ENCODE results near the gene SLC25A48.

The SLC25A48 gene

DNA sequence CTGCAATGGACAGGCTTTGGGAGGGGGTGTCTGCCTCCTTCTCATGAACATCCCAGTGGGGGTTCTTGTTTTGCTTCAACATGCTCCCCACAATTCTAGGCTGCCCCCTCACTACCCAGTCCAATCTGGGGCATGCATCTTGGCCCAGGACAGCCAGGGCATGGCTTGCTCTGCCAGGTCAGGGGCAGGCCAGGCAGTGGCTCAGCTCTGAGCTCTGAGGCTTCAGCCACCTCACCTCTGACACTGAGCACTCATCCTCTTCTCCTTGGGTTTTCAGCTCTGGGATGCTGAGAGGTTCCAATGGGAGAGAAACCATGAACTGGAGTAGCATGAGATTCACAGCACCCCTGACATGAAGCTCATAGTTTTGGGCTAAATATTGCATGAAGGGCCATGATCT, 11.8 kb downstream of the SLC25A48 start:
- no peak for DNase-seq (ENCODE audit: low read depth)
- TF ChIP-seq, protein P1, sequence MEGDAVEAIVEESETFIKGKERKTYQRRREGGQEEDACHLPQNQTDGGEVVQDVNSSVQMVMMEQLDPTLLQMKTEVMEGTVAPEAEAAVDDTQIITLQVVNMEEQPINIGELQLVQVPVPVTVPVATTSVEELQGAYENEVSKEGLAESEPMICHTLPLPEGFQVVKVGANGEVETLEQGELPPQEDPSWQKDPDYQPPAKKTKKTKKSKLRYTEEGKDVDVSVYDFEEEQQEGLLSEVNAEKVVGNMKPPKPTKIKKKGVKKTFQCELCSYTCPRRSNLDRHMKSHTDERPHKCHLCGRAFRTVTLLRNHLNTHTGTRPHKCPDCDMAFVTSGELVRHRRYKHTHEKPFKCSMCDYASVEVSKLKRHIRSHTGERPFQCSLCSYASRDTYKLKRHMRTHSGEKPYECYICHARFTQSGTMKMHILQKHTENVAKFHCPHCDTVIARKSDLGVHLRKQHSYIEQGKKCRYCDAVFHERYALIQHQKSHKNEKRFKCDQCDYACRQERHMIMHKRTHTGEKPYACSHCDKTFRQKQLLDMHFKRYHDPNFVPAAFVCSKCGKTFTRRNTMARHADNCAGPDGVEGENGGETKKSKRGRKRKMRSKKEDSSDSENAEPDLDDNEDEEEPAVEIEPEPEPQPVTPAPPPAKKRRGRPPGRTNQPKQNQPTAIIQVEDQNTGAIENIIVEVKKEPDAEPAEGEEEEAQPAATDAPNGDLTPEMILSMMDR (IDR thresholded peaks at IDR 0.05; ENCODE audit: control insufficient read depth, extremely low read depth, insufficient read depth) = no peak
- H3K4me3 ChIP-seq (ENCODE audit: low read depth, low read length) = no peak overlapping the region

DNA sequence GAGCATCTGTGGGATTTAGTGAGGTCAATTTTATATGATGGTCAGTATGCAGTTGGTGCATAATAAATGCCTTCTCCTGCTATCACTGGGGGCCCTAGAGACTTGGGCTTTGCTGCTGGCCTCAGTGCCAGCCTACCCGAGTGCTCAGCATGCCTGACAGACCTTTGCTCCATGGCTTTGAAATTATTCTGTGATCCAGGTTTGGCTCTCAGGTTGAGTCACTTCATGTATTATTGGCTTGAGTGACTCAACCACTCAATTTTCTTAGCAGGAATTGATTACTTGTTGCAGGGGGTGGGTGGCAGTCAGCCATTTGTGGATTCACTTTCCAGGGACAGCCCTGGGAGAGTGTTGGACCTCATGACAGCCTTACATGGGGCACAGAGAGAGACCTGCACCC, 13.5 kb downstream of the SLC25A48 start:
- H3K4me3 ChIP-seq (ENCODE audit: low read depth, low read length) = no peak overlapping the region
- TF ChIP-seq, protein P1 (IDR thresholded peaks at IDR 0.05; ENCODE audit: control insufficient read depth, extremely low read depth, insufficient read depth) = no peak
- no peak for DNase-seq (ENCODE audit: low read depth)

DNA sequence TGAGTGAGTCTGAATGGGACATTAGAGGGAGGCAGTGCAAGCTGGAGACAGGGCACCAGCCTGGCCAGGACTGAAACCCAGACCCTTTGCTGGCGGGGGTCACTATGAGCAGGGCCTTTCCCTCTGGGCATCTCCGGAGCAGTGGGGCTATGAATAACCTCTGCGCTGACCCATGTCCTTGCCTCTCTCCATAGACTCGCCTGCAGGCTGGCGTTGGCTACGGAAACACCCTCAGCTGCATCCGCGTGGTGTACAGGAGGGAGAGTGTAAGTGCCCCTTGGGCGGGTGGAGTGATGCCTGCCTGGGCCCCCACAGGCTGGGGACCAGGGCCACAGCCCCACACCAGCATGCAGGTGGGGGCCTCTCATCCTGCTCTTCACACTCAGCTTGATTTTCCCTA, 15.8 kb downstream of the SLC25A48 start:
- no peak for DNase-seq (ENCODE audit: low read depth)
- H3K4me3 ChIP-seq (ENCODE audit: low read depth, low read length) = no peak overlapping the region
- TF ChIP-seq, protein P1 (IDR thresholded peaks at IDR 0.05; ENCODE audit: control insufficient read depth, extremely low read depth, insufficient read depth) = no peak

DNA sequence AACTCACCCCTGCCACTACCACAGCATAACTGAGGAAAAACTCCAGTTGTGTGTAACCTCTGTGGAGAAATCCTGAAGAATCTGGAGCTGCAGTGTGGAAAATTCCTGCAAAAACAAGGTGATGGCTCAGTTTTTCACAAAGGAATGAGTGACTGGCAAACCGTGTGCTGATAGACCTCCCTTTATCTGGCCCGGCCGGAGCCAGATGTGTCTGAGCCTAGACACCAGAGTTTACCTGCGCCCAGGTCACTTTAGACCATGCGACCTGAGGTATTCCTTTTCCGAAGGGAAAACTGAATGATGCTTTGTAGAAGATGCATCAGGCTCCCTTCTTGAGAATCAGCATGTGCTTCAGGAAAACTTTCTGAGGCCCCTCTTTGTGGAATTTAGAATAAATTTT, 16.2 kb downstream of the SLC25A48 start:
- DNase-seq (ENCODE audit: low read depth) = no peak
- TF ChIP-seq, protein P1 (IDR thresholded peaks at IDR 0.05; ENCODE audit: control insufficient read depth, extremely low read depth, insufficient read depth) = no peak
- H3K4me3 ChIP-seq (ENCODE audit: low read depth, low read length) = no peak overlapping the region

DNA sequence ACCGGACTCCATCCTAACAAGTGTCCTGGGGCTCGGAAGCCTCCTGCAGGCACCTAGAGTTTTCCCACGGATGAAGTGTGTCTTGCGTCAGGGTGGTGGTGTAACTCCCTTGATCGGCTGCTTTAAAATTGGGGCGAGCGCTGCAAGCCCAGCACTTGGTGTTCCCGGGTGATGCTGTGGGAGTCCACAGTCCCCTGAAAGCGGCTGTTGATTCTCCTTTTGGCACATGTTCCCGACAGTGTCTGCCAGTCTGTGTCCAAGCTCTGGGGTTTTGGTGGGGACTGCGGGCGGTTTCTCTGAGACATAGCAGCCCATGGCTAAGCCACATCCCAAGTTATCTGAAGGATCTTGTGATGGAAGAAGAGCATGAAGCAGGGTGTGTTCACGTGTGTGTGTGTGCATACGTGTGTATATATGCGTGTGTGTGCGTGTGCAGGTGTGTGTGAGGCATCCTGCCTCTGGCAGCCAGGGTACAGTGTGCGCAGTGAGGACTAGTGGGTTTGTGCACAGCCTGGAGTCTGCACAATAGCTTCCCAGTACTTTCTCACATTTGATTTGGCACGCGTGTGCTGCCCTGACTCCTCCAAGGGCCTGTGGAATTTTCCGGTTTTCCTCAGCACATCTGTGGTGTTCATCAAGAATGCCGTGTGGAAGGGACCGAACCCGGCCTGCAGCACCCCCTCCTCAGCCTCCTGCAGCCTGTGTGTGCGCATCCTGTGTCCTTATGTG, 16.9 kb downstream of the SLC25A48 start:
- no peak for DNase-seq (ENCODE audit: low read depth)
- no peak overlapping the region for H3K4me3 ChIP-seq (ENCODE audit: low read depth, low read length)
- TF ChIP-seq, protein P1 (IDR thresholded peaks at IDR 0.05; ENCODE audit: control insufficient read depth, extremely low read depth, insufficient read depth) = no peak

DNA sequence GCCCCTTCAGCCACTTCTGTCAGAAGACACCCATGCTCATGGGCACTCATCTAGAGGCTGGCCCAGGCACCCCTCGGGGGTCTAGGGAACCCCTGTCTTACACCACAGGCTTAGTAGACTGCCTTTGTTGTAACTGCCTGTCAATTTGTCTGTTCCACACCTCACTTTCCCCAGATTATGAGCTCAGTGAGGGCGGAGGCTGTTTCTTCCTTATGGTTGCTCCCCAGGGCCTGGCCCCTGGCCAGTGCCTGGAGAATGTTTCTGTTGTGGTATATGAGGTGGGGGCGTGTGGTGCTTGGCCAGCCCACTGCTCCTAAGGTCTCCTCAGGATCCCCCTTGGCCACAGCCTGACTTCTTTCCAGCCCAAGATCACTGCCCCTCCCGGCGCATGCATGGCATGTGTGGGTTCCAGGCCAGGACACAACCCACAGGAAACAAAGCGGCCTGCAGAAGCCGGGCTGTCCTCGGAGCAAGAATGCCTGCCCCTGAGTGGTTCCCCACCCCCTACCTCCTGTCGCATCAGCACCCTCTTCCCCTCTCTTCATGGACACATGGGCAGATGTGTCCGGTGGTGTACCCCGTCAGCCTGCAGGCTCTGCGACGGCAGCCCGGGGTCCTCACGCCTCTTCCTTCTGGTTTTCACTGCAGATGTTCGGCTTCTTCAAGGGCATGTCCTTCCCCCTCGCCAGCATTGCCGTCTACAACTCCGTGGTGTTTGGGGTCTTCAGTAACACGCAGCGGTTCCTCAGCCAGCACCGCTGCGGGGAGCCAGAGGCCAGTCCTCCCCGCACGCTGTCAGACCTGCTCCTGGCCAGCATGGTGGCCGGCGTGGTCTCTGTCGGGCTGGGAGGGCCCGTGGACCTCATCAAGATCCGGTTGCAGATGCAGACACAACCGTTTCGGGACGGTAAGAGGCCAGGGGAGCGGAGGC, 17.7 kb downstream of the SLC25A48 start:
- H3K4me3 ChIP-seq (ENCODE audit: low read depth, low read length) = no peak overlapping the region
- TF ChIP-seq, protein P1 (IDR thresholded peaks at IDR 0.05; ENCODE audit: control insufficient read depth, extremely low read depth, insufficient read depth) = no peak
- DNase-seq (ENCODE audit: low read depth) = no peak
